T-helper 2 cell (primary cell): ENCODE measurements around the gene RHOT2.

Experiments used
- DNase-seq, 5 experiments: peaks; one replicate each; pipeline versions ENCODE4 v3.0.0 to v3.0.0-alpha.2; 2012 to 2022
- total RNA-seq, 2 donors: gene quantifications; one replicate each; lab custom pipeline; 2026; lab: John Stamatoyannopoulos, UW

Gene RHOT2
- total RNA-seq, result 137 to 140 reads per million in 2 donors

DNA sequence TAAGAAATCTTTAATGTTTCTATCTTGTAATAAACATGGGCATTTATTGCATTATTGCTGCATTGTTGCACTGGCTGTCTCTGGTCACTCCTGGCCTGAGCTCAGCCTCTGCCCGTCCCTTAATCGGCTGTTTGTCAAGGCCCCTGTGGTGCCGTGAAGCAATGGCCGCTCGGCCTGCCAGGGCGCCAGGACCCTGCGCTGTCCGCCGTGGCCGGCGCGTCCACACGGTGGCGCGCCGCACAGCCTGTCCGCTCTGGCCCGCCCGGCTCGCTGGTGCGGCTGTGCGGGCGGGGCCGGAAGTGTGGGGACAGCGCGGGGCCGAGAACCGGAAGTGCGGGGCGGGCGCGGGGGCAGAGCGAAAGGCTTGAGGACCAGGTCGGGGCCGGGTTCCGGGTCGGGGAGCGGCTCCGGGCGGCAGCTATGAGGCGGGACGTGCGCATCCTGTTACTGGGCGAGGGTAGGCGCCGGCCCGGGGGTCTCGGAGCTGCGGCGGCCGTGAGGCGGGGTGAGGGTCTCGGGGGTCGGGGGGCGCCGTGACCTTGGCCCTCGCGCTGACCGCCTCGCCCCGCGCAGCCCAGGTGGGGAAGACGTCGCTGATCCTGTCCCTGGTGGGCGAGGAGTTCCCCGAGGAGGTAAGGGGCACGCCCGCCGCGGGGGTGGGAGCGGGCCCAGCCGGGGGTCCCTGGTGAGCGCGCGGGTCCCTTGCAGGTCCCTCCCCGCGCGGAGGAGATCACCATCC, at the start of gene RHOT2:
RHOT2 (plus strand) TSS at position 353 of the 739 bp plus-strand sequence; CDS start at position 421, 68 bp downstream.
- DNase-seq, result peak; percentile 77 to 95 (median 87)

DNA sequence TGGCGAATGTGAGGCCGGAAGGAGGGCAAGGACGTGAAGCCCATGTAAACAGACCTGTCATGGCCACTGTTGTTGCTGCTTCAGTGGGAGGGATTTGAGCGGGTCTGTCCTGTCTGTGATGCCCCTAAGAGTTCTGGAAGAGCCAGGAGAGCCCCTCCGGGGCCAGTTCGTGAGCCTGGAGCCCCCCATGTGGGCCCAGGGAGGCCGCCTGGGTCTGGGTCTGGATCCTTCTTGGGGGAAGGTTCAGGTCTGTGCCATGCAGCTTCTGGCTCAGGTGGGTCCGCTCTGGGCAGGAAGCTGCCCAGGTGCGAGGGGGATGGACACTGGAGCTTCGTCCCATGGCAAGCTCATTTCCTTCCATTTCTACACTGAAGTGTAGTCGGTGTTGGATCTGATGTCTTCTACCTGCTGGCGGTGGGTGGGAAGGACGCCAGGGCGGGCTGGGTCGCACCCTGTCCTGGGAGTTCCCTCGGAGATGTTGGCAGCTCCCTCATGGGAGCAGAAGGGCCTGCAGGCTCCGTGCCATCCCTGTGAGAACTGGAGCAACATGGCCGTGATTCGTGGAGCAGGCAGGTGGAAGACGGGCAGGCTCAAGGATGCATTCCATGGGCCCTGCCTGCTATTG, 48.3 kb upstream of the RHOT2 start:
- DNase-seq, result no peak

DNA sequence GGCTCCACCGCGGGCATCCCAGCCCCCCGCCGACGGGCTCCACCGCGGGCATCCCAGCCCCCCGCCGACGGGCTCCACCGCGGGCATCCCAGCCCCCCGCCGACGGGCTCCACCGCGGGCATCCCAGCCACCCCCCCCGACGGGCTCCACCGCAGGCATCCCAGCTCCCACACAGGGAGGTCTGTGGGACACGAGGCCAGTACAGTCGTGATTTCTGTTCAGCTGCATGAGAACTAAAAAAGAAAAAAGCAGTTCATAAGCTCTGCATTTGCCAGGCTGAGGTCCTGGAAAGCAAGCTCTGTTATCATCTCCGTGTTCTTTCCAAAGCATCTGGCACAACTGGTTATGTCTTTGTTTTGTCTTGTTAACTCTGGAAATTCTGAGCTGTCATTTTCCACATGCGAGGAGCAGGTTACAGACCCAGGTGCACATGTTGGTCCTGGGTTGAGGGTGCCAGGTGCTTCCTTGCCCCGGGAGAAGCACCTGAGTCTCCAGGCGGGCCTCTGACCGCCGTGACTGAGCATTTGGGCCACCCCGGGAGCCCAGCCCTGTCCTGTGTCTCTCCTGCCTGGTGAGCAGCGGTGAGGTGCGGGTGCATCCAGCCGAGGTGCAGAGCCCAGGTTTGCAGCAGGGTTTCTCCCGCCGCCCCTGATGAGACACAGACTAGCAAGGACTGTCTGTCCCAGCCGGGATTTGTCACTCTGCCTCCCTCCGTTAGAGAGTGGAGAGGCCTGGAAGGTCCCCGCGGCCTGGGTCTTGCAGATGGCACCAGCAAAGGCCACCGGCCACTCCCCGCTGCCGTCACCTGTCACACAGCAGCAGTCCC, 47.0 kb upstream of the RHOT2 start:
- no peak for DNase-seq

GRCh38 chr16:621526-622105, 46.3 kb upstream of the RHOT2 start:
- no peak for DNase-seq

- DNase-seq, result no peak
Measured at GRCh38 chr16:622920-623280, 45.0 kb upstream of the RHOT2 start.

GRCh38 chr16:624526-625070, 43.3 kb upstream of the RHOT2 start:
- no peak for DNase-seq

GRCh38 chr16:625117-625976, 42.6 kb upstream of the RHOT2 start:
- no peak for DNase-seq

DNA sequence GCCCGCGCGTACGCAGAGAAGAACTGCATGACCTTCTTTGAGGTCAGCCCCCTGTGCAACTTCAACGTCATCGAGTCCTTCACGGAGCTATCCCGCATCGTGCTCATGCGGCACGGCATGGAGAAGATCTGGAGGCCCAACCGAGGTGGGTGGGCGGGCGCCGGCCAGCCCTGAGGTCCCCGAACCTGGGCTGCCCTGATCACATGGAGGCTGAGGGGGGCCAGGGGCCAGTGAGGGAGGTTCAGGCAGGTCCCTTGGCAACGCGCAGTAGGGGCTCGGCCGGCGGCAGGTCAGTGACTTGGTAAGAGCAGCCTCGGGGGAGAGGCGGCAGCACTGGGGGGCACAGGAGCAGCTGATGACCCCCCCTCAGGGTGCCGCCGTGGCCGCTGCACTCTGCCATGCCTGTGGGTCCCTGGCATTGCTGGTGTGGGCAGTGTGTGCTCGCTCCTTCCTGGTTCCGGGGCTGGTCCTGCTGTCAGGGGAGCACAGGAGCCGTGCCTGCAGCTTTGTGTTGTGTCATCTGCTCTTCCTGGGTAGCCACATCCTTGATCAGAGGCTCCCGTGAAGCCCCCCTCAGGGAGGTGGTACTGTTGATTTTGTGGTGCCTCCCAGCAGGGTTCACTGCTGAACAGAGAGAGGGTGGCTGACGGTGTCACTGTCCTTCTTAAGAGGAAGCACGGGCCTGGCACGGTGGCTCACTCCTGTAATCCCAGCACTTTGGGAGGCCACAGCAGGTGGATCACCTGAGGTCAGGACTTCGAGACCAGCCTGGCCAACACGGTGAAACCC, 41.8 kb upstream of the RHOT2 start:
- DNase-seq, result no peak

DNA sequence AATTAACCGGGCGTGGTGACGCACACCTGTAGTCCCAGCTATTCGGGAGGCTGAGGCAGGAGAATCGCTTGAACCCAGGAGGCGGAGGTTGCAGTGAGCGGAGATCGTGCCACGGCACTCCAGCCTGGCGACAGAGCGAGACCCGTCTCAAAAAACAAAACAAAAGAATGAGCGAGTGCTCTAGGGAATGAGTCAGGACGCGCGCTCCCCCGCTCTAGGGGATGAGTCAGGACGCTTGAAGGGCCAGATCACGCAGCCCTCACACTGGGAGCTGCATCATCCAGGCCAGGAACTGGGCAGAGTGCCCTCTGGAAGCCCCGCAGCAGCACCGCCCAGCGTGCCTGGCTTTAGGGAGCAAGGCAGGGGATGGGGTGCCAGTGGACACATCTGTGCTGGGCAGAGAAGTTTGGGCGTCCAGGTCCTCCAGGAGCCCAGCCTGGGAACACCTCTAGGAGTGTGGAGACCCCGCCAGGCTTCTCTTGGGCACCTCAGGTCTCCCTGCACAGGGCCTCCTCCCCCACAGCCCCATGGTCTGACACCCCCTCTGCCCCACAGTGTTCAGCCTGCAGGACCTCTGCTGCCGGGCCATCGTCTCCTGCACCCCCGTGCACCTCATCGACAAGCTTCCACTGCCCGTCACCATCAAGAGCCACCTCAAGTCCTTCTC, 41.0 kb upstream of the RHOT2 start:
- no peak for DNase-seq

DNA sequence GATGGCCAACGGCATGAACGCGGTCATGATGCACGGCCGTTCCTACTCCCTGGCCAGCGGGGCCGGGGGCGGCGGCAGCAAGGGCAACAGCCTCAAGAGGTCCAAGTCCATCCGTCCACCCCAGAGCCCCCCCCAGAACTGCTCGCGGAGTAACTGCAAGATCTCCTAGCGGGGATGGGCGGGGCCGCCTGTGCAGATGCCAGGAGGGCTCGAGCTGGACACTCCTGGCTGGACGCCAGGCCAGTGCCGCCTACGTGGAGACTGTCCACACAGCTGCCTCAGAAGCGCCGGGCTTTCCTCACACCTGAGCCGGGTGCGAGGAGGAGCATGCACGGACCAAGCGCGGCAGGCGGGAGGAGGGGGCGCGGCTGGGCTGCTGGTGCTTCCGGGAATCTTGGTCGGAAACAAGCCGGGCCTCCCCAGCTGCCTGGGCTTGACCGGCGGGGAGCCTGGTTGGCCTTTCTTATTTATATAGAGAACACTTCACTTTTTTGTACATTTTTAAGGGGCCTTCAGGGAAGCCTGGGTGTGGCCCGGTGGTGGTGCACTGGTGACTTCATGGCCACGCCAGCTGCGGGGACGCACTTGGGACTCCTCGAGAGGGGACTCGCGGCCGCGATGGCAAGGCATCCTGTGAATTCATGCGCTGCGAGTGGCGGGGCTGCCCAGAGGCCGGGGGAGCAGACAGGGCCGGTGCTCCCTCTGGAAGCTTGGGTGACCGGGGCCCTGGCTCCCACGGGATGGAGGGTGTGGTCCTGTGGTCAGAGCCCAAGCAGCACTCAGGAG, 40.3 kb upstream of the RHOT2 start:
- no peak for DNase-seq

GRCh38 chr16:628321-629061, 39.4 kb upstream of the RHOT2 start:
- DNase-seq, result no peak

DNA sequence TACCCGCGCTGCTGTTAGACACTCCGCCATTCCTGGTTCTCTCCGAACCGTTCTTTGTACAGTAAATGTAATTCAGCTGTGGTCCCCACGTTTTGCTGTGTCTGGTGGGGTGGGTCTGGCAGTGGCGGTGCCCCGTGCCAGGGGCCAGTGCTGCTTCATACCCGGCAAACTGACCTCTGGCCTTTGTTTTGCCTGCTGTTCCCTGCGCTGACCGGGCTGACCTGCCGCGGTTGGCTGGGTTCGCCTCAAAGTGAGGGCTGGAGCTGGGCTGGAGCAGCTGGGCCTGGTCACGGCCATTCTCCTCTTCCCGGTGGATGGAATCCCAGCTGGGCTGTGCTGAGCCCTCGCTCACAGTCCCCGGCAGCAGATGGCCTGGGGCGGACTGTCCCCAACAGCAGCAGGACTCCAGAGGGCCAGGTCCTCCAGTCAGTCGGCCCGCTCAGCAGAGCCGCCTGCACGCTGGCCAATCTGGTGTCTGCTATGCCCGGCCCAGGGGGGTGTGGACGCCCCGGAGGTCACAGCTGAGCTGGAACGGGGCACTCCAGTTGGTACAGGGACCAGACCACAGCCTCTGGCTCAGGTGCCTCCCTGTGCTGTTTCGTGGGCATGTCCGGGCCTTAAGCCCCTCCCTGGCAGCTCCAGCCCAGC, 38.6 kb upstream of the RHOT2 start:
- no peak for DNase-seq

GRCh38 chr16:629833-630248, 38.1 kb upstream of the RHOT2 start:
- no peak for DNase-seq

DNA sequence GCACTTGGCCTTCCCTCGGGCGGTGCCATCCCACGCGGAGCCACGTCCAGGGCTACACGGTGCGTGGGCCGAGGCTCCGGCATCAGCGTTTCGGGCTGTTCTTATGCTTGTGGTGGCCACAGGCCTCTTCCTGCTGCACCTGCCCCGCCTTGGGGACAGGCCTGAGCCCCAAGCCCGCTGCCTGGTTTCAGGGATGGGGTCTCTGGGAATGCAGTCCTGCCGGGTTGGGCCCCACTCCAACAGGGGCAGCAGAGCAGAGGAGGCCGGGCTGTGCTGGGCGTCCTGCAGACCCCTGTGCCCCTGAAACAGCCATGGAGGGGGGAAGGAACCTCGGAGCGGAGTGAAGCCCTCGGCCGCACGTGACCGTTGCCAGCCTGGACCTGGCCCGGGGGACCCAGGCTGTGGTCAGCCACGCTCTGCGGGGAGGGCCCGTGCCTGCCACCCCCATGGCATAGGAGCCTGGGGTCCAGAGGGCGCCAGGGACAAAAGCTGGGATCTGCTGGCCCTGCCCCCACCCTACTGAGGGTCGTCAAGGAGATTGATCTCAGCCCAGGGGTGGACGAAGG, 37.6 kb upstream of the RHOT2 start:
- DNase-seq, result no peak

DNA sequence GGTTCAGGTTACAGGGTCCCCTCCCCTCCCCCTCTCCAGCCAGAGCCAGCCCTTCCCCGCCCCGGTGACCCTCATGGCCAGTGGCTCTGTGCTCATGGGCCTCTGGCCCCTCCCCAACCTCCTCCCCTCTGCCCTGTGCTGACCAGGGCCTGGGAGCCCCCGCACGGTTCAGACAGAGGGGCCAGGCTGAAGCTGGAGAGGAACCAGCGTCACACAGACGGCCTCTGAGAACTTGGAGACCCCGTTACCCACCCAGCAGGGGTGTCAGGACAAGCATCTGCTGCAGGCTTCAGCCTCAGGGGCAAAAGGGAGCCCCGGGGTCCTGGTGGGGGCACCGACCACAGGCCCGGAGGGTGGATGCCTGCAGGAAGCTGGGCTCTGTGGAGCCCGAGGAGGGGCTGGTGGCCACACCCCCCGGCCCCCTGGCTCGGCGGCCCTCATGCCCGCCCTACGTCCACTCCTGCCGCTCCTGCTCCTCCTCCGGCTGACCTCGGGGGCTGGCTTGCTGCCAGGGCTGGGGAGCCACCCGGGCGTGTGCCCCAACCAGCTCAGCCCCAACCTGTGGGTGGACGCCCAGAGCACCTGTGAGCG, 37.0 kb upstream of the RHOT2 start, which contains the start of gene WFIKKN1:
WFIKKN1 (plus strand) TSS at position 171 of the 591 bp plus-strand sequence; CDS start at position 440, 269 bp downstream.
- no peak for DNase-seq

GRCh38 chr16:631808-632358, 36.0 kb upstream of the RHOT2 start:
- DNase-seq, result no peak
